ENCODE data around the gene PDE4A. TPM values are rescaled to one million over a fixed set of nuclear protein-coding genes. Genes with fewer than 3 reads are reported as not detected.

PDE4A gene
- polyA plus RNA-seq, 2 of the 4 experiments (the other 2 are of a cell fraction), result 1.2 to 3.7 TPM

DNA sequence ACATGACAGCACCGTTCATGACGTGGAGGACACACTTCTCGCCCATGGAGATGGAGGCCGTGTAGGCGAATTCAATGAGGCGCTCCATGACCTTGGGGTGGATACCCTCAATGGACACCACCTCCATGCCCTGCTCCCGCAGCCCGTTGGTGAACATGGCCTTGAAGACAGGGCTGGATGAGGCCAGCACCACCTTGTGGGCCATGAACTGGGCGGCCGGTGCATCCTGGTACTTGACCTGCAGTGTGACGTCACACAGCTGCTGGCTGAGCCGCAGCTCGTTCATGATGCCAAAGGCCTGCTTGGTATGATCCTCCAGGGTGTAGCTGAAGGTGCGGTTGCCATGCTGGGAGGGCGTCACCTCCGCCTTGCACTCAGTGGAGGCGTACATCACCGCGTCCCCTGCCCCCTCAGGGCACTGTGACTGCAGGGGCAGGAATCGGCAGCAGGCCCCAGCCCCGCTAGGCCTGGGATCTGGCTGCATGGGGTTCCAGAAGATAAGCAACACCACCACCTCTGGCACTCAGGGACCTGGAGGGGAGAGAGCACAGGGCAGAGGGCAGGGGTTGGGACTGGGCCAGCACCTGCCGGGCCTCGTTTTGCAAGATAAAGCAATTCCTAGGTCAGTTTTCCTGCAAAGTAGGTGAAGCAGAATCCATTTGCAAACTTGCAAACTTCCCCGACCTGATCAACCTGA, 79.4 kb downstream of the PDE4A start:
- Histone ChIP-seq H3K4me1 (peaks cover 21% of the 10 kb centered on the region), H3K4me3 (no peak overlapping the region), H3K4me2 (no peak overlapping the region), H3K27ac (no peak overlapping the region), H3K9me3 (no peaks in the 10 kb centered on the region)
- DNase-seq (ENCODE audit: low read depth in 1 of 2, low spot score in 1 of 2) (peak in 1 of 2 experiments; percentile 22), ATAC-seq (no peak), FAIRE-seq (no peak)
- TF ChIP-seq, protein P1, sequence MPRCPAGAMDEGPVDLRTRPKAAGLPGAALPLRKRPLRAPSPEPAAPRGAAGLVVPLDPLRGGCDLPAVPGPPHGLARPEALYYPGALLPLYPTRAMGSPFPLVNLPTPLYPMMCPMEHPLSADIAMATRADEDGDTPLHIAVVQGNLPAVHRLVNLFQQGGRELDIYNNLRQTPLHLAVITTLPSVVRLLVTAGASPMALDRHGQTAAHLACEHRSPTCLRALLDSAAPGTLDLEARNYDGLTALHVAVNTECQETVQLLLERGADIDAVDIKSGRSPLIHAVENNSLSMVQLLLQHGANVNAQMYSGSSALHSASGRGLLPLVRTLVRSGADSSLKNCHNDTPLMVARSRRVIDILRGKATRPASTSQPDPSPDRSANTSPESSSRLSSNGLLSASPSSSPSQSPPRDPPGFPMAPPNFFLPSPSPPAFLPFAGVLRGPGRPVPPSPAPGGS (IDR thresholded peaks at IDR 0.05), result no peak
- TF ChIP-seq RAD21 (conservative IDR thresholded peaks at IDR 0.05 in 1 of 2, IDR thresholded peaks at IDR 0.05 in 1 of 2) (no peak), RFX5 (IDR thresholded peaks at IDR 0.05) (no peak), HDAC2 (IDR thresholded peaks at IDR 0.05) (no peak), CBX2 (IDR thresholded peaks at IDR 0.05; ENCODE audit: borderline replicate concordance, low read depth) (no peak), KDM5A (IDR thresholded peaks at IDR 0.05) (no peak), TP53 (CRISPR knock-in tag; IDR thresholded peaks at IDR 0.05) (no peak), POLR2A (IDR thresholded peaks at IDR 0.05; ENCODE audit: low read length) (no peak), TFCP2L1 (CRISPR knock-in tag; IDR thresholded peaks at IDR 0.05) (no peak), HEYL (CRISPR knock-in tag; IDR thresholded peaks at IDR 0.05) (no peak), ESRRA (IDR thresholded peaks at IDR 0.05; ENCODE audit: borderline replicate concordance, low read length) (no peak), RCOR1 (IDR thresholded peaks at IDR 0.05; ENCODE audit: low read depth, low read length) (no peak), ZC3H11A (IDR thresholded peaks at IDR 0.05) (no peak)
- TF ChIP-seq, protein P2, sequence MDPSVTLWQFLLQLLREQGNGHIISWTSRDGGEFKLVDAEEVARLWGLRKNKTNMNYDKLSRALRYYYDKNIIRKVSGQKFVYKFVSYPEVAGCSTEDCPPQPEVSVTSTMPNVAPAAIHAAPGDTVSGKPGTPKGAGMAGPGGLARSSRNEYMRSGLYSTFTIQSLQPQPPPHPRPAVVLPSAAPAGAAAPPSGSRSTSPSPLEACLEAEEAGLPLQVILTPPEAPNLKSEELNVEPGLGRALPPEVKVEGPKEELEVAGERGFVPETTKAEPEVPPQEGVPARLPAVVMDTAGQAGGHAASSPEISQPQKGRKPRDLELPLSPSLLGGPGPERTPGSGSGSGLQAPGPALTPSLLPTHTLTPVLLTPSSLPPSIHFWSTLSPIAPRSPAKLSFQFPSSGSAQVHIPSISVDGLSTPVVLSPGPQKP (IDR thresholded peaks at IDR 0.05; ENCODE audit: low read depth, low read length), result no peak
- TF ChIP-seq, protein P3, sequence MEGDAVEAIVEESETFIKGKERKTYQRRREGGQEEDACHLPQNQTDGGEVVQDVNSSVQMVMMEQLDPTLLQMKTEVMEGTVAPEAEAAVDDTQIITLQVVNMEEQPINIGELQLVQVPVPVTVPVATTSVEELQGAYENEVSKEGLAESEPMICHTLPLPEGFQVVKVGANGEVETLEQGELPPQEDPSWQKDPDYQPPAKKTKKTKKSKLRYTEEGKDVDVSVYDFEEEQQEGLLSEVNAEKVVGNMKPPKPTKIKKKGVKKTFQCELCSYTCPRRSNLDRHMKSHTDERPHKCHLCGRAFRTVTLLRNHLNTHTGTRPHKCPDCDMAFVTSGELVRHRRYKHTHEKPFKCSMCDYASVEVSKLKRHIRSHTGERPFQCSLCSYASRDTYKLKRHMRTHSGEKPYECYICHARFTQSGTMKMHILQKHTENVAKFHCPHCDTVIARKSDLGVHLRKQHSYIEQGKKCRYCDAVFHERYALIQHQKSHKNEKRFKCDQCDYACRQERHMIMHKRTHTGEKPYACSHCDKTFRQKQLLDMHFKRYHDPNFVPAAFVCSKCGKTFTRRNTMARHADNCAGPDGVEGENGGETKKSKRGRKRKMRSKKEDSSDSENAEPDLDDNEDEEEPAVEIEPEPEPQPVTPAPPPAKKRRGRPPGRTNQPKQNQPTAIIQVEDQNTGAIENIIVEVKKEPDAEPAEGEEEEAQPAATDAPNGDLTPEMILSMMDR (IDR thresholded peaks at IDR 0.05), result no peak
- ChIA-PET POLR2A (no interaction called here), CTCF (interaction anchor here (0.6 to 2.2 kb wide), 5 partner anchors 8 to 200 kb away, joined by 3 to 8 read pairs (median 3); no protein-coding TSS in a partner anchor)
- 94% methylated on average over 17 of the region's 24 CpGs for WGBS (ENCODE audit: missing lambda C conversion rate)

DNA sequence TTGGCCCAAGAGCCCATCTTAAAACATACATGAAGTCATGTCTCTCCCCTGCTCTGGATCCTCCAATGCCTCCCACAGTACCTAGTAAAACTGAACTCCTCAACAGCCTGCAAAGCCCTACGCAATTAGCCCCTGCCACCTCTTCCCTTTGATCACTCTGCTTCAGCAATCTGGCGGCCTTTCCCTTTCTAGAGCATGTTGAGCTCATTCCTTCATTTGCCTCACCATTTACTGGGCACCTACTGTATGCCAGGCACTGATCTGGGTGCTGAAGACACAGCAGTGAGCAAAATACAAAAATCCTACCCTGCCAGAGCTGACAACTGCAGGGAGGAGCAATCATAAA, 79.9 kb downstream of the PDE4A start:
- no peak overlapping the region for H3K4me2 ChIP-seq
- ChIA-PET POLR2A (no interaction called here), CTCF (interaction anchor here (1.0 to 2.2 kb wide), 4 partner anchors 8 to 84 kb away, joined by 3 to 8 read pairs (median 3); no protein-coding TSS in a partner anchor)
- FAIRE-seq (no peak), DNase-seq (ENCODE audit: low read depth in 1 of 2, low spot score in 1 of 2) (no peak), ATAC-seq (no peak)
- H3K9me3 ChIP-seq, result no peaks in the 10 kb centered on the region
- no peak overlapping the region for H3K4me3 ChIP-seq
- peak overlapping the region in 1 of 2 experiments; percentile 100; a peak in 1 of 6 replicates for H3K27ac ChIP-seq
- peaks cover 21% of the 10 kb centered on the region for H3K4me1 ChIP-seq
- TF ChIP-seq, protein P4, sequence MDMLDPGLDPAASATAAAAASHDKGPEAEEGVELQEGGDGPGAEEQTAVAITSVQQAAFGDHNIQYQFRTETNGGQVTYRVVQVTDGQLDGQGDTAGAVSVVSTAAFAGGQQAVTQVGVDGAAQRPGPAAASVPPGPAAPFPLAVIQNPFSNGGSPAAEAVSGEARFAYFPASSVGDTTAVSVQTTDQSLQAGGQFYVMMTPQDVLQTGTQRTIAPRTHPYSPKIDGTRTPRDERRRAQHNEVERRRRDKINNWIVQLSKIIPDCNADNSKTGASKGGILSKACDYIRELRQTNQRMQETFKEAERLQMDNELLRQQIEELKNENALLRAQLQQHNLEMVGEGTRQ (IDR thresholded peaks at IDR 0.05), result no peak
- TF ChIP-seq ESRRA (IDR thresholded peaks at IDR 0.05; ENCODE audit: borderline replicate concordance, low read length) (no peak), SMC3 (IDR thresholded peaks at IDR 0.05) (no peak), POLR2AphosphoS2 (conservative IDR thresholded peaks at IDR 0.05; ENCODE audit: low read length) (no peak), RFX5 (IDR thresholded peaks at IDR 0.05) (no peak), MAFK (IDR thresholded peaks at IDR 0.05; ENCODE audit: partially characterized antibody) (no peak), RARB (CRISPR knock-in tag; IDR thresholded peaks at IDR 0.05) (no peak), ZFP36 (IDR thresholded peaks at IDR 0.05; ENCODE audit: borderline replicate concordance, partially characterized antibody) (no peak), EHF (CRISPR knock-in tag; IDR thresholded peaks at IDR 0.05) (no peak)
- WGBS (ENCODE audit: missing lambda C conversion rate), result 96% methylated on average over 2 of the region's 2 CpGs

Data from A549 (cell line).